Stimulated activated CD8-positive, alpha-beta memory T cell treated with anti-CD3 and anti-CD28 coated beads, Interleukin-2, amount 100 ng/mL, for 1 hour (primary cell): ENCODE results near the gene CCDC34.

ENCODE experiments used
- DNase-seq, 2 donors: peaks; one replicate each; pipeline ENCODE4 v3.0.0-alpha.2; 2020; ENCODE audit warnings: low read depth in 2 of 2

Gene CCDC34

GRCh38 chr11:27290261-27291050 lies 72.6 kb downstream of the CCDC34 start:
- DNase-seq, result no peak
